Measurements from ENCODE around the gene FAR2. TPM values are rescaled to one million over a fixed set of nuclear protein-coding genes. Genes with fewer than 3 reads are reported as not detected.

Gene FAR2
- total RNA-seq (1 to 10 TPM; 5.1 to 5.8 TPM), polyA plus RNA-seq (ENCODE audit: insufficient read depth, low read depth, low replicate concordance) (25.2 TPM)
- long read RNA-seq, donor 1, partial matches to known transcripts = 80 of 82 reads
- long read RNA-seq, donor 1, other reads (novel, unspliced or antisense) = 0 of 82 reads
- long read RNA-seq, donor 2, partial matches to known transcripts = 20 of 45 reads
- long read RNA-seq, donor 2, other reads (novel, unspliced or antisense) = 24 of 45 reads

GRCh38 chr12:29148911-29149690 is at the start of gene FAR2:
TSS of gene FAR2 (plus strand) at chr12:29149278. CDS start at chr12:29270450, 121,172 bp downstream.
- Histone ChIP-seq H3K36me3 (ENCODE audit: low read depth, missing control alignments) (no peaks in the 10 kb centered on the region), H3K27ac (peak within 1 kb of the TSS; percentile 33 to 75), H3K4me1 (no peaks in the 10 kb centered on the region), H3K4me3 (peak within 1 kb of the TSS; percentile 55 to 78), H3K27me3 (no peaks in the 10 kb centered on the region), H3K9me3 (no peaks in the 10 kb centered on the region)
- 0 to 2% methylated on average over 7 to 66 of the region's 66 CpGs for WGBS, 2 donors
- DNase-seq = peak; percentile 30
- no peak for TF ChIP-seq POLR2A (IDR thresholded peaks at IDR 0.05)
- intact Hi-C loops (cut with DNase I; ENCODE audit: low total_unique reads) = no loop called here

- H3K4me1 ChIP-seq = no peaks in the 10 kb centered on the region
- no peaks in the 10 kb centered on the region for H3K9me3 ChIP-seq
- H3K27ac ChIP-seq = no peak overlapping the region
- intact Hi-C loops (cut with DNase I; ENCODE audit: low total_unique reads) = no loop called here
- TF ChIP-seq CTCF (IDR thresholded peaks at IDR 0.05) = no peak
- no peak for TF ChIP-seq POLR2A (IDR thresholded peaks at IDR 0.05)
- DNase-seq = no peak
- H3K4me3 ChIP-seq = no peak overlapping the region
- no peaks in the 10 kb centered on the region for H3K27me3 ChIP-seq
- H3K36me3 ChIP-seq (ENCODE audit: low read depth, missing control alignments) = no peaks in the 10 kb centered on the region
- 46 to 47% methylated on average over 2 of the region's 2 CpGs for WGBS, 2 donors
These were observed 46.3 kb upstream of the FAR2 start for GRCh38 chr12:29102741-29103140.

GRCh38 chr12:29103539-29103974 is 45.5 kb upstream of the FAR2 start:
- TF ChIP-seq POLR2A (IDR thresholded peaks at IDR 0.05) (no peak), CTCF (IDR thresholded peaks at IDR 0.05) (no peak)
- Histone ChIP-seq H3K27me3 (no peaks in the 10 kb centered on the region), H3K4me3 (no peak overlapping the region), H3K9me3 (no peaks in the 10 kb centered on the region), H3K4me1 (no peaks in the 10 kb centered on the region), H3K36me3 (ENCODE audit: low read depth, missing control alignments) (no peaks in the 10 kb centered on the region), H3K27ac (no peak overlapping the region)
- WGBS, 2 donors = 89 to 90% methylated on average over 5 of the region's 5 CpGs
- DNase-seq = no peak
- intact Hi-C loops (cut with DNase I; ENCODE audit: low total_unique reads) = no loop called here

- H3K4me3 ChIP-seq = no peak overlapping the region
- H3K36me3 ChIP-seq (ENCODE audit: low read depth, missing control alignments) = no peaks in the 10 kb centered on the region
- H3K27me3 ChIP-seq = no peaks in the 10 kb centered on the region
- intact Hi-C loops (cut with DNase I; ENCODE audit: low total_unique reads) = no loop called here
- no peak overlapping the region for H3K27ac ChIP-seq
- 81 to 83% methylated on average over 2 of the region's 2 CpGs for WGBS, 2 donors
- H3K4me1 ChIP-seq = no peaks in the 10 kb centered on the region
- DNase-seq = no peak
- no peak for TF ChIP-seq POLR2A (IDR thresholded peaks at IDR 0.05)
- TF ChIP-seq CTCF (IDR thresholded peaks at IDR 0.05) = no peak
- H3K9me3 ChIP-seq = no peaks in the 10 kb centered on the region
These were observed 44.6 kb upstream of the FAR2 start for GRCh38 chr12:29104516-29104915.

- intact Hi-C loops (cut with DNase I; ENCODE audit: low total_unique reads) = no loop called here
These were observed 38.3 kb upstream of the FAR2 start for GRCh38 chr12:29110506-29111442.

More at GRCh38 chr12:29110506-29111442, 38.3 kb upstream of the FAR2 start:
- TF ChIP-seq POLR2A (IDR thresholded peaks at IDR 0.05) (no peak), CTCF (IDR thresholded peaks at IDR 0.05) (no peak)
- Histone ChIP-seq H3K9me3 (no peaks in the 10 kb centered on the region), H3K27me3 (no peaks in the 10 kb centered on the region), H3K27ac (no peak overlapping the region), H3K4me1 (no peaks in the 10 kb centered on the region), H3K36me3 (ENCODE audit: low read depth, missing control alignments) (no peaks in the 10 kb centered on the region), H3K4me3 (no peak overlapping the region)
- WGBS, 2 donors = 70 to 74% methylated on average over 5 of the region's 5 CpGs
- DNase-seq = no peak

Data from testis (tissue), 5 donors.